GM23248 (cell line): ENCODE measurements around the gene NFYB.

Source experiments
- EZH2 ChIP-seq: fragments of 200-600 bp; sonication (generic); IDR thresholded peaks from 2 replicates; pipeline ENCODE4 v1.6.1; 2018; ENCODE audit warnings: antibody characterized with exemption, mild to moderate bottlenecking; ENCODE audit not compliant: insufficient read depth, poor library complexity, severe bottlenecking
- EZH2phosphoT487 ChIP-seq: fragments of 200-600 bp; sonication (generic); IDR thresholded peaks from 2 replicates; pipeline ENCODE4 v1.6.1; 2018; ENCODE audit warnings: antibody characterized with exemption, moderate library complexity, mild to moderate bottlenecking, low read depth; ENCODE audit not compliant: insufficient read depth

GRCh38 chr12:104133321-104133720, 4.7 kb downstream of the NFYB start:
- TF ChIP-seq EZH2 = no peak
- TF ChIP-seq EZH2phosphoT487 = no peak
